AG04450 (cell line): Measurements from ENCODE around the gene CDH18. TPM values are rescaled to one million over a fixed set of nuclear protein-coding genes. Genes with fewer than 3 reads are reported as not detected.

Experiments
- CTCF ChIA-PET: fragments of 300-600, 350-600 bp; formaldehyde crosslinking; extraction: SDS; loops from one replicate; lab custom pipeline; 2022; ENCODE audit warnings: antibody characterized with exemption, inconsistent platforms; lab: Charles Lee
- POLR2A ChIA-PET: fragments of 350-600 bp; formaldehyde crosslinking; extraction: SDS; loops from one replicate; lab custom pipeline; 2021; ENCODE audit warnings: antibody characterized with exemption, inconsistent platforms; lab: Yijun Ruan, JAX
- DNase-seq: peaks from one replicate; pipeline ENCODE4 v3.0.0-alpha.2; 2011; ENCODE audit warnings: low read depth, low spot score
- H3K27ac ChIP-seq: one replicate; pipeline ENCODE4 v1.5.1; 2012; ENCODE audit warnings: low read depth, low read length, control low read depth
- H3K27me3 ChIP-seq: one replicate; pipeline ENCODE4 v1.6.0; 2012; ENCODE audit warnings: low read length; ENCODE audit not compliant: control insufficient read depth, insufficient read depth
- H3K4me3 ChIP-seq: 2 replicates; pipeline ENCODE4 v1.5.1; 2011; ENCODE audit warnings: mild to moderate bottlenecking, low read depth, low read length, control low read depth
- H3K9me3 ChIP-seq: 2 replicates; pipeline ENCODE4 v1.5.1; 2012; ENCODE audit warnings: low read length; ENCODE audit not compliant: control insufficient read depth, insufficient read depth
- polyA plus RNA-seq: library from polyadenylated mRNA; depleted of rRNA; stranded (reverse); fragments of >200 nt; gene quantifications from 2 replicates; pipeline ENCODE4 v1.2.3, GENCODE V29; 2011
- TF ChIP-seq, protein P1 (sequence below): IDR thresholded peaks from 2 replicates; pipeline ENCODE4 v1.5.1; 2011; ENCODE audit warnings: low read depth, low read length, control low read depth, inconsistent platforms

Gene CDH18
- polyA plus RNA-seq, 1 experiment = 0.19 TPM

DNA sequence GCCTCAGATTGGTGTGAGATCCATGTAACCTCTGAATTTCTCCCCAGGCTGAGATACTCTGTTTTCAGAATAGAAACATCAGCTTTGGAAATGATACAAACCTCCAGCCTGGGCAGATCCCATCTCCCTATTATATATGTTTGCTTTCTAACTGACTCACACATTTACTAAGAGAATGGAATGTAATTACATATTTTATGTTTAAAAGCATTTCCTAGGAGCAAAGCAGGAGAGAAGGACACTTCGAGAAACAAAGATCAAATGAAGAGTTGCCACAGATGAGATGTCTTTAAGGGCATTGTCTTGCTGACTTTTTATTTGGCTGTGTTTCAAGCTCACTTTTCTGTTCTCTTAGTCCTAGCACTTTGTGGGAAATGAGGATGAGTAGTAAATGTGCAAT, 96.3 kb downstream of the CDH18 start:
- DNase-seq = peak; percentile 21
- Histone ChIP-seq H3K27me3 (no peaks in the 10 kb centered on the region), H3K9me3 (no peaks in the 10 kb centered on the region), H3K4me3 (no peak overlapping the region), H3K27ac (no peak overlapping the region)
- POLR2A ChIA-PET = interaction anchor here (1.2 kb wide), 1 partner anchor 36 kb away, joined by 3 read pairs; no protein-coding TSS in a partner anchor
- TF ChIP-seq, protein P1, sequence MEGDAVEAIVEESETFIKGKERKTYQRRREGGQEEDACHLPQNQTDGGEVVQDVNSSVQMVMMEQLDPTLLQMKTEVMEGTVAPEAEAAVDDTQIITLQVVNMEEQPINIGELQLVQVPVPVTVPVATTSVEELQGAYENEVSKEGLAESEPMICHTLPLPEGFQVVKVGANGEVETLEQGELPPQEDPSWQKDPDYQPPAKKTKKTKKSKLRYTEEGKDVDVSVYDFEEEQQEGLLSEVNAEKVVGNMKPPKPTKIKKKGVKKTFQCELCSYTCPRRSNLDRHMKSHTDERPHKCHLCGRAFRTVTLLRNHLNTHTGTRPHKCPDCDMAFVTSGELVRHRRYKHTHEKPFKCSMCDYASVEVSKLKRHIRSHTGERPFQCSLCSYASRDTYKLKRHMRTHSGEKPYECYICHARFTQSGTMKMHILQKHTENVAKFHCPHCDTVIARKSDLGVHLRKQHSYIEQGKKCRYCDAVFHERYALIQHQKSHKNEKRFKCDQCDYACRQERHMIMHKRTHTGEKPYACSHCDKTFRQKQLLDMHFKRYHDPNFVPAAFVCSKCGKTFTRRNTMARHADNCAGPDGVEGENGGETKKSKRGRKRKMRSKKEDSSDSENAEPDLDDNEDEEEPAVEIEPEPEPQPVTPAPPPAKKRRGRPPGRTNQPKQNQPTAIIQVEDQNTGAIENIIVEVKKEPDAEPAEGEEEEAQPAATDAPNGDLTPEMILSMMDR = no peak
- CTCF ChIA-PET = no interaction called here

DNA sequence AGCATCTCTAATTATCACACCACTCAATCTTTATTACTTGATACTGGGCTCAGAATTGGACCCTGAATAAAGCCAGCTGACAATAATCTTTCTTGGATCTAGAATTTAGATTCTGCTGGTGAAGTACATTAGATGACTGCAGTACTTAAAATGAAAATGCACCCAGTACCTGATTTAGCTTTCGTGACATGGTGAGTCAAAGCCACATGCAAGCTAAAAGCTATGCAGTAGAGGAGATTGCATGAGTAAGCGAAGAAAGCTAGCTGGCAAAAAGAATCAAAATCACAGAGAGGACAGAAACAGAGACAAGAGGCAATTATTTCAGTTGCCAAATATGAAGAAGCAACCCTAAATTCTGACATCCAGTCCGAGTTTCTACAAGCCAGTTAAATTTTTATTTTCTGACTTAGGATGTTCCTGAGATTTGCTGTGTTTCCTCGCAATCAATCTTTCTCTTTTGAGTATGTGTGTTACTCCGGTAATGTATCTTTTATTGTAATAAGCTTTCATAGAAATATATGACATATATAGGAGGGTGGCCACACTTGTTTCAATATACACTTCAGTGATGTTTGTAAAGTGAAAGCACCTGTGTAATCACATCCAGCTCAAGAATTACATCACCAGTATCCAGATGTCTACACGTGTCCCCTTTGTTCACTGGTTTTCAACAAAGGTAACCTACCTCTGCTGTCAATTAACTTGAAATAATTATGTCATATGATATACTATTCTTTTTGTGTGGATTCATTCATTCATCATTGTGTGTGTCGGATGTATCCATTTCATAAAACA, 101.7 kb downstream of the CDH18 start:
- DNase-seq = peak; percentile 26
- Histone ChIP-seq H3K27me3 (no peaks in the 10 kb centered on the region), H3K4me3 (no peak overlapping the region), H3K27ac (no peak overlapping the region), H3K9me3 (no peaks in the 10 kb centered on the region)
- POLR2A ChIA-PET = no interaction called here
- TF ChIP-seq, protein P1 = no peak
- CTCF ChIA-PET = interaction anchor here (0.6 to 1.1 kb wide), 4 partner anchors 13 to 43 kb away, joined by 3 to 4 read pairs (median 3); no protein-coding TSS in a partner anchor

DNA sequence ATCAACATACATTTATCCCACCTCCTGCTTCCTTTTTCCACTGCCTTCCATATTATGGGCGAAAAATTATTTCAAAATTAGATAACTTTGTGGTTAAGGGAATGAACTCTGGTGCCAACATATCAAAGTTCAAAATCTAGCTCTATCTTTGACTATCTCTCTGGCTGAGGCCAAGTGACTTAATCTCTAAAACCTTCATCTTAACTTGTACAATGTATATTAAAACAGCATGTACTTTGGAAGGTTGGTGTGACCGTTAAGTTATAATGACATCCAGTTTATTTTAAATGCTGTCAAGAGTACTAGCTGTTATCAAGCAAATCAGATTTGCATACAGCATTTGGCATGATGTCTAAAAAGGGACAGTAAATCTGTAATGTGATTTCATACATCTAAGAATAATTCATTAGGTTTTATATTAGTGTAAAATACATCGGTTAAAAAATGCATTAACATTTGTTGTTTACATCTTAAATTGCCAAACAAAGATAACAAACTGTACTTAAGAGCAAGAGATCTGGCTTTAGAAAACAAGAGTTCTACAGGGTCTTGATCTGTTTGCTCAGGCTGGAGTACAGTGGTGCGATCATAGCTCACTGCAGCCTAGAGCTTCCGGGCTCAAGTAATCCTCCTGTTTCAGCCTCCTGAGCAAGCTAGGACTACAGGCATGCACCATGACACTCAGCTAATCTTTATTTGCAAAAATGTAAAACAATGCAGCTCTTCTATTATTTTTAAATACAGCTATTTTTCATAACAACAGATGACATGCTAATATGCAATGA, 102.8 kb downstream of the CDH18 start:
- H3K27ac ChIP-seq = no peak overlapping the region
- ChIA-PET CTCF (interaction anchor here (0.9 kb wide), 1 partner anchor 44 kb away, joined by 3 read pairs; no protein-coding TSS in a partner anchor), POLR2A (no interaction called here)
- DNase-seq = no peak
- TF ChIP-seq, protein P1 = no peak
- no peak overlapping the region for H3K4me3 ChIP-seq
- H3K27me3 ChIP-seq = no peaks in the 10 kb centered on the region
- H3K9me3 ChIP-seq = no peaks in the 10 kb centered on the region

GRCh38 chr5:19880859-19881436, 107.1 kb downstream of the CDH18 start:
- ChIA-PET POLR2A (no interaction called here), CTCF (interaction anchor here (0.6 kb wide), 2 partner anchors 11 to 12 kb away, joined by 4 read pairs; no protein-coding TSS in a partner anchor)
- Histone ChIP-seq H3K27ac (no peak overlapping the region), H3K27me3 (no peaks in the 10 kb centered on the region), H3K9me3 (no peaks in the 10 kb centered on the region), H3K4me3 (no peak overlapping the region)
- TF ChIP-seq, protein P1 = no peak
- DNase-seq = no peak
